ENCODE data around the gene ABCA7.

ABCA7 gene

DNA sequence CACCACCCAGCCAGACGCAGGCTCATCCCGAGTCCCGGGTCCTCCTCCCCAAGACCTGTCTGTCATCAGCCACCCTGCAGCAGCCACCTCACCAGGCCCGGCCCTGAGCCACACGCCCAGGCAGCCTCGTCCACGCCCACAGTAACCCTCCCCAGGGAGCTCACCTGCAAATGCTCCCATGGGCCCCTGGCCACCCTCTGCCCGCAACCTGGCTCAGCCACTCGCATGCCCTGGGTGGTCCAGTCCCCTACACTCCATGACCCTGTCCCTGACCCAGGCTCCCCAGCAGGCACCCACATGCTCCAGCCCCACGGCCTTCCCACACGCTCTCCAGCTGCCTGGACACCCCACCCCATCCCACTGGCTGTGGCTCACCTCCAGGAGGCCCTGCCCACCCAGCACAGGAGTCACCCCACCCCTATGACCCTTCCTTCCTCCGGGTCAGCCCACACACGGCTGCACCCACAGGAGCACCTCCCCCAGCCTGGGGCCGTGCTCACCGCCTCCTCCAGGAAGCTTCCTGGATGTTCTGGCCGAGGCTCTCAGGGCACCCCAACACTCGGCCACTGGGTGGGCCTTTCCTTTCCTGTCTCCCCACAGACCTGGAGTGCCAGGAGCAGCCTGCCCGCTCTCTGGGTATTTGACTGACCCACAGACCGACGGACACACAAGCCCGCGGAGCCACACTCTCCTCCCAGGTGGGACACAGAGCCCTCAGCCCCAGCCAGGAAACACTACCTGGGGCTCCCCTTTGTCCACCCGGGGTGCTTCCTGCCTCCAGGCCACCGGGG, 22.6 kb upstream of the ABCA7 start:
- no peak overlapping the region for H3K4me3 ChIP-seq (ENCODE audit: low read depth, low read length)
- in situ Hi-C loops (cut with HindIII; ENCODE audit: low sequenced_read_pairs), result no loop called here

DNA sequence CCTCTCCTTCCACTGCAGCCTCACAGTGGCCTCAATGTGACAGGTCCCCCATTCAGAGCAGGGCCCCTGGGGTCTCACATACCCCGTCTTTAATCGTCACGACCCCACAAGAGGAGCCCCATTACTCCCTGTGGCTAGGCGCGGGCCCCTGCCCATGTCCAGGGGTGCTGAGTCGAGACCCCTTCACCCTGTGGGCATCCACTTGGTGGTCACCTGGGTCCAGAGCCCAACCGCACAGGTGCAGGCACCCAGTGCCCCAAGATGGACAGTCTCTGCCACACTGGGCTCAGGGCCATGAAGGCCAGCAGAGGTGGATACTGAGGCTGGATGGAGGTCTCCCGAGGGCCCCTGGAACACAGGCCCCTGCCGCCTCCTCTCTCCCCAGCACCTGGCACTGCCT, 22.0 kb upstream of the ABCA7 start:
- H3K4me3 ChIP-seq (ENCODE audit: low read depth, low read length), result no peak overlapping the region
- TF ChIP-seq, protein P1, sequence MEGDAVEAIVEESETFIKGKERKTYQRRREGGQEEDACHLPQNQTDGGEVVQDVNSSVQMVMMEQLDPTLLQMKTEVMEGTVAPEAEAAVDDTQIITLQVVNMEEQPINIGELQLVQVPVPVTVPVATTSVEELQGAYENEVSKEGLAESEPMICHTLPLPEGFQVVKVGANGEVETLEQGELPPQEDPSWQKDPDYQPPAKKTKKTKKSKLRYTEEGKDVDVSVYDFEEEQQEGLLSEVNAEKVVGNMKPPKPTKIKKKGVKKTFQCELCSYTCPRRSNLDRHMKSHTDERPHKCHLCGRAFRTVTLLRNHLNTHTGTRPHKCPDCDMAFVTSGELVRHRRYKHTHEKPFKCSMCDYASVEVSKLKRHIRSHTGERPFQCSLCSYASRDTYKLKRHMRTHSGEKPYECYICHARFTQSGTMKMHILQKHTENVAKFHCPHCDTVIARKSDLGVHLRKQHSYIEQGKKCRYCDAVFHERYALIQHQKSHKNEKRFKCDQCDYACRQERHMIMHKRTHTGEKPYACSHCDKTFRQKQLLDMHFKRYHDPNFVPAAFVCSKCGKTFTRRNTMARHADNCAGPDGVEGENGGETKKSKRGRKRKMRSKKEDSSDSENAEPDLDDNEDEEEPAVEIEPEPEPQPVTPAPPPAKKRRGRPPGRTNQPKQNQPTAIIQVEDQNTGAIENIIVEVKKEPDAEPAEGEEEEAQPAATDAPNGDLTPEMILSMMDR (IDR thresholded peaks at IDR 0.05; ENCODE audit: low read depth, low read length), result no peak
- no peak for DNase-seq (ENCODE audit: low read depth, low spot score)
- in situ Hi-C loops (cut with HindIII; ENCODE audit: low sequenced_read_pairs), result no loop called here

More for the DNA sequence above, 22.6 kb upstream of the ABCA7 start:
- no peak for DNase-seq (ENCODE audit: low read depth, low spot score)
- TF ChIP-seq, protein P1 (IDR thresholded peaks at IDR 0.05; ENCODE audit: low read depth, low read length), result no peak

DNA sequence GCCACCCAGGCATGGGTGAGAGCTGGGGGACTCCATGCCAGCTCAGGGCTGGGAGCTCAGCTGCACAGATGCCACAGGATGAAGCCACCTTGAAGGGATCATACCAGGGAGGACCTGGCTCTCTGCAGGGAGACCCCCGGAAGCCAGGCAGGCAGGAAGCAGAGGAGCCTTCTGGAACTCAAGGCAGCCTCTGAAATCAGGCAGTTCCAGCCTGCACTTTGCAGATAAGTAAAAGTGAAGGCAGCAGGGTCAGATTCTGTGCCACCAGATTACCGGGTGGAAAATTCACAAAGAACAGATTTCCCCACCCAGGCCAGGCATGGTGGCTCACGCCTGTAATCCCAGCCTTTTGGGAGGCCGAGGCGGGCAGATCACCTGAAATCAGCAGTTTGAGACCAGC, 21.5 kb upstream of the ABCA7 start:
- in situ Hi-C loops (cut with HindIII; ENCODE audit: low sequenced_read_pairs), result no loop called here
- TF ChIP-seq, protein P1 (IDR thresholded peaks at IDR 0.05; ENCODE audit: low read depth, low read length), result no peak
- H3K4me3 ChIP-seq (ENCODE audit: low read depth, low read length), result no peak overlapping the region
- no peak for DNase-seq (ENCODE audit: low read depth, low spot score)

DNA sequence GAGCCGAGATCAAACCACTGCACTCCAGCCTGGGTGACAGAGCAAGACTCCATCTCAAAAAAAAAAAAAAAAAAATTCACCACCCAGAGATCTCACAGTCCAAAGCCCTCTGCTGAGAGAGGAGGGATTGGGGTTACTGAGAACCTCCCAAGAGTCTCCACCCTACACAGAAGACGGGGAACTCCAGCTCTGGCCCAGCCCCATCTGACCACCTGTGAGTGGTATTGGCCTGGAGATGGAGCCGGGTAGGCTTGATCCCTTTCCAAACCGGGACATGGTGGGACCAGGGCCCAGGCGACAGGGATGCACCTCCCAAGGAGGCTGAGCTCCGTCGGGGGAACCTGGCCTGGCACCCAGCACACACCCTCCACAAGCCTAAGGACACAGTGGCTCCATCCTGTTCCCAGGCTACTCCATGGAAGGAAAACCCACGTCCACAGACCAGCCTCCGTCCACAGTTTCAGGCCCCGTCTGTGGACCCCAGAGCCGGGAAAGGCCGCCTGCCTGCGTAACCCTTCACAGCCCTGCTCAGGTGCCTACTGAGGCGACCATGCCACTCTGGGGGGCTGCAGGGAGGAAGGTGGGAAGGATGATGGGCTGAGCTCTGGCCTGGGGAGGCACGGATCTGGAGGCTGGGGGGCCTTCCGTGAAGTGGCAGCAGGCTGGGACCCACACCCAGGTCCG, 20.8 kb upstream of the ABCA7 start:
- no peak for DNase-seq (ENCODE audit: low read depth, low spot score)
- TF ChIP-seq, protein P1 (IDR thresholded peaks at IDR 0.05; ENCODE audit: low read depth, low read length), result no peak
- in situ Hi-C loops (cut with HindIII; ENCODE audit: low sequenced_read_pairs), result no loop called here
- peak overlapping the region; percentile 95 for H3K4me3 ChIP-seq (ENCODE audit: low read depth, low read length)

DNA sequence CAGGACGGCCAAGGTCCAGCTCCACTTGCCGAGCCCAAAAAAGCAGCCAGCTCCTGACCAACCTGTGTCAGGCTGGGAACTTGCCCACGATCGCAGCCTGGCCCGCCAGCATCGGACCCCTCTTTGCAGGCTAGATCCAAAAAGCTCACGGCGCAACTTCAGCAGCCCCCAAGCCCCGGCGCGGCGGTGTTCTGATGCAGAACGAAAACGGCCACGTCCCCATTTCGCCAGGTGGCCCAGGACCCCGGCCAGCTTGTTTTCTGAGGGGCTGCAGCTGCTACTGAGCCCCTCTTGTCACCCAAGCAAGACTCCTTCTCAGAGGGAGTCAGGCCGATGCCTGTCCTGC, 20.3 kb upstream of the ABCA7 start:
- peak overlapping the region; percentile 95 for H3K4me3 ChIP-seq (ENCODE audit: low read depth, low read length)
- in situ Hi-C loops (cut with HindIII; ENCODE audit: low sequenced_read_pairs), result no loop called here
- DNase-seq (ENCODE audit: low read depth, low spot score), result no peak
- TF ChIP-seq, protein P1 (IDR thresholded peaks at IDR 0.05; ENCODE audit: low read depth, low read length), result no peak

DNA sequence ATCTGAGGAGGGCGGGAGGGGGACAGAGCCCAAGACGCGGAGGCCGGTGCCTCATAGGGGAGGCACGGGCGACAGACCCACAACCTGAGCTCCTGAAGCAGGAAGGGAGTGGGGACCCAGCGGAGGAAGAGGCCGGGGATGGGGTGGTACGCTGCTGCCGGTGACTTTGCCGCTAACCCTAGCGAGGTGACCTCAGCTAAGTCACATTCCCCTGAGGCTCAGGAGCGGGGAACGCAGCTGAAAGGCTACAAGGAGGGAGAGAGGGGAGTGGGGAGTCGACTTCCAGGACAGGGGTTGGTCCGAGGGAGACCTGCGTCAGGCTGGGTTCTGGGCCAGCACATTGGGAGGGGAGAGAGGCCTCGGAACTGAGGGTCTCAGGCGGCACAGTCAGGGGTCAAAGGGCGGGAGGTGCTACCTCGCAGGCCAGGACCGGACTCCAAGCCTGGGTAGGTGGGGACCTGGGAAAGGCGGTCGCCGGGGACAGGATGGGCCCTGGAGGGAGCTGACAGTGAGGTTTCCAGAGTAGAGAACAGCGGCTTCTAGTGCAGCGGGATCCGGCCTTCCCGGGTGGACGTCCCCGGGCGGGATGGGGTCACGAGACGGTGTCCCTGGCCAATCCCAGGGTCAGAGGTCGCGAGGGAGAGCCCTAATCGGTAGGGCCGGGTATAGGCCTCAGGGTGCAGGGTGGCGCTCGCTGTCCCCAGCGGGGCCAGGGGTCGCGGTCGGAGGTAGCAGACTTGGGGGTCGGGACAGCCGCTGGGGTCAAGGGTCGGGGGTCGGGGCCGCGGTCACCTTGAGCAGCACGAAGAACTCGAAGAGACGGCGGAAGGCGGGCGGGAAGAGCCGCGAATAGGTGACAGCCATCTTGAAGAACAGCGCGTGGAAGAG, 19.7 kb upstream of the ABCA7 start:
- TF ChIP-seq, protein P1 (IDR thresholded peaks at IDR 0.05; ENCODE audit: low read depth, low read length), result no peak
- in situ Hi-C loops (cut with HindIII; ENCODE audit: low sequenced_read_pairs), result no loop called here
- no peak for DNase-seq (ENCODE audit: low read depth, low spot score)
- peak overlapping the region; percentile 95 for H3K4me3 ChIP-seq (ENCODE audit: low read depth, low read length)

Measured in astrocyte of the spinal cord (primary cell).